ENCODE measurements around the gene CFAP99. TPM values are rescaled to one million over a fixed set of nuclear protein-coding genes. Genes with fewer than 3 reads are reported as not detected.

CFAP99 gene
- polyA plus RNA-seq, 1 donor (not counting 4 experiments of a cell fraction or from before 2014, with no cell fraction given) = not detected

- H3K9ac ChIP-seq (ENCODE audit: control insufficient read depth, extremely low read depth, insufficient read depth, low read length) = no peak overlapping the region
- dilution Hi-C loops (cut with MboI; ENCODE audit: extremely low pct_ligation_motif_present, low sequenced_read_pairs) = no loop called here
- peaks cover 2% of the 10 kb centered on the region for H3K9me1 ChIP-seq (ENCODE audit: control insufficient read depth, extremely low read depth, insufficient read depth, low read length)
- H3K4me1 ChIP-seq (ENCODE audit: control insufficient read depth, extremely low read depth, insufficient read depth, low read length) = no peaks in the 10 kb centered on the region
- no peaks in the 10 kb centered on the region for H3K9me3 ChIP-seq (ENCODE audit: control insufficient read depth, low read depth, low read length)
- peaks cover 34% of the 10 kb centered on the region for H3K79me2 ChIP-seq (ENCODE audit: control insufficient read depth, insufficient read depth, low read length)
- no peaks in the 10 kb centered on the region for H3K27me3 ChIP-seq (ENCODE audit: control insufficient read depth, extremely low read depth, insufficient read depth, low read length)
- H3K4me2 ChIP-seq (ENCODE audit: control insufficient read depth, extremely low read depth, insufficient read depth, low read depth, low read length) = no peak overlapping the region
- H3K4me3 ChIP-seq (ENCODE audit: control insufficient read depth in 2 of 3, extremely low read depth in 1 of 3, insufficient read depth in 2 of 3, low read depth in 1 of 3, low read length in 3 of 3) = no peak overlapping the region
- TF ChIP-seq CTCF (optimal IDR thresholded peaks at IDR 0.05 in 1 of 3, IDR thresholded peaks at IDR 0.05 in 1 of 3, conservative IDR thresholded peaks at IDR 0.05 in 1 of 3; ENCODE audit: extremely low read depth in 1 of 3, insufficient read depth in 2 of 3, low read length in 3 of 3) = no peak
- DNase-seq (ENCODE audit: low read depth, low spot score) = no peak
- peaks cover 2% of the 10 kb centered on the region for H4K20me1 ChIP-seq (ENCODE audit: control insufficient read depth, extremely low read depth, insufficient read depth, low read length)
- no peak overlapping the region for H2AFZ ChIP-seq (ENCODE audit: control insufficient read depth, low read length)
- no peak overlapping the region for H3K27ac ChIP-seq (ENCODE audit: control insufficient read depth, insufficient read depth, low read length)
- peaks cover 41% of the 10 kb centered on the region in 2 experiments for H3K36me3 ChIP-seq (ENCODE audit: control insufficient read depth in 2 of 2, extremely low read depth in 1 of 2, insufficient read depth in 2 of 2, low read length in 2 of 2)
- FAIRE-seq = no peak
Observed at GRCh38 chr4:2500547-2500946, 81.8 kb downstream of the CFAP99 start.

GRCh38 chr4:2501034-2501594, 82.4 kb downstream of the CFAP99 start:
- Histone ChIP-seq H3K27me3 (ENCODE audit: control insufficient read depth, extremely low read depth, insufficient read depth, low read length) (no peaks in the 10 kb centered on the region), H3K79me2 (ENCODE audit: control insufficient read depth, insufficient read depth, low read length) (peaks cover 34% of the 10 kb centered on the region), H3K4me1 (ENCODE audit: control insufficient read depth, extremely low read depth, insufficient read depth, low read length) (no peaks in the 10 kb centered on the region), H3K4me3 (ENCODE audit: control insufficient read depth in 2 of 3, extremely low read depth in 1 of 3, insufficient read depth in 2 of 3, low read depth in 1 of 3, low read length in 3 of 3) (no peak overlapping the region), H3K27ac (ENCODE audit: control insufficient read depth, insufficient read depth, low read length) (no peak overlapping the region), H4K20me1 (ENCODE audit: control insufficient read depth, extremely low read depth, insufficient read depth, low read length) (peaks cover 2% of the 10 kb centered on the region), H3K36me3 (ENCODE audit: control insufficient read depth in 2 of 2, extremely low read depth in 1 of 2, insufficient read depth in 2 of 2, low read length in 2 of 2) (peaks cover 39 to 40% of the 10 kb centered on the region in 2 experiments), H3K9me1 (ENCODE audit: control insufficient read depth, extremely low read depth, insufficient read depth, low read length) (peaks cover 2% of the 10 kb centered on the region), H3K9ac (ENCODE audit: control insufficient read depth, extremely low read depth, insufficient read depth, low read length) (no peak overlapping the region), H3K9me3 (ENCODE audit: control insufficient read depth, low read depth, low read length) (no peaks in the 10 kb centered on the region), H3K4me2 (ENCODE audit: control insufficient read depth, extremely low read depth, insufficient read depth, low read depth, low read length) (no peak overlapping the region), H2AFZ (ENCODE audit: control insufficient read depth, low read length) (no peak overlapping the region)
- dilution Hi-C loops (cut with MboI; ENCODE audit: extremely low pct_ligation_motif_present, low sequenced_read_pairs) = no loop called here
- TF ChIP-seq EZH2 (IDR thresholded peaks at IDR 0.05; ENCODE audit: low read length) = no peak
- TF ChIP-seq CTCF (optimal IDR thresholded peaks at IDR 0.05 in 1 of 3, IDR thresholded peaks at IDR 0.05 in 1 of 3, conservative IDR thresholded peaks at IDR 0.05 in 1 of 3; ENCODE audit: extremely low read depth in 1 of 3, insufficient read depth in 2 of 3, low read length in 3 of 3) = no peak
- FAIRE-seq (no peak), DNase-seq (ENCODE audit: low read depth, low spot score) (no peak)

Data from keratinocyte (primary cell).